ENCODE measurements around the gene ERN1. TPM values are rescaled to one million over a fixed set of nuclear protein-coding genes. Genes with fewer than 3 reads are reported as not detected.

The ERN1 gene
- total RNA-seq, 1 donor from 2014 or later: 12.1 TPM

DNA sequence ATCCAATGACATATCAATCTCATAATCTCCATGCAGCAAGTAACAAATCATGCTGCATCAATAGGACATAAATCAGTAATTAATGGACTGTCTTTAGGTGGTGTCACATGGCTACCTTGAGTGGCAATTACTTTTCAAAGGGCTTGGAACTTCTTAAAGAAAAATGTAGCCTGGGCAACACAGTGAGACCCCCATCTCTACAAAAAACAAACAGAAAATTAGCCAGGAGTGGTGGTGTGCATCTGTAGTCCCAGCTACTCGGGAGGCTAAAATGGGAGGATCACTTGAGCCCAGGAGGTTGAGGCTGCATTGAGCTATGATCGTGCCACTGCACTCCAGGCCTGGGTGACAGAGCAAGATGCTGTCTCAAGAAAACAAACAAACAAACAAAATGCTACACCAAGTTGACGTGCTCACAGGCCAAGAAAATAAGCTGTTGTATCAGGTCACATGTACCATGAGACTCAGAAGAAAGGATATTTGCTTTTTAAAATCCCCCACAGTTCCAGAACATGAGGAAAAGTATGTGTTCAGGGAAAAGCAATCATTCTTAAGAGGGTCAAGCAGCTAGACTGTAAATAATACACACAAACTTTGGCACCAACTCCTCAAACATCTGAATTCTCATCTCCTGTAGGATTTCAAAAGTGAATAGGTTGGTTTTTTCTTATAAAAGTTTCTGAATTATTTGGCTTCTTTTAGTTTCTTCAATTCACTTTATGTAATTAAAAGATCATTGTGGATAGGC, 23.8 kb upstream of the ERN1 start:
- TF ChIP-seq, protein P1, sequence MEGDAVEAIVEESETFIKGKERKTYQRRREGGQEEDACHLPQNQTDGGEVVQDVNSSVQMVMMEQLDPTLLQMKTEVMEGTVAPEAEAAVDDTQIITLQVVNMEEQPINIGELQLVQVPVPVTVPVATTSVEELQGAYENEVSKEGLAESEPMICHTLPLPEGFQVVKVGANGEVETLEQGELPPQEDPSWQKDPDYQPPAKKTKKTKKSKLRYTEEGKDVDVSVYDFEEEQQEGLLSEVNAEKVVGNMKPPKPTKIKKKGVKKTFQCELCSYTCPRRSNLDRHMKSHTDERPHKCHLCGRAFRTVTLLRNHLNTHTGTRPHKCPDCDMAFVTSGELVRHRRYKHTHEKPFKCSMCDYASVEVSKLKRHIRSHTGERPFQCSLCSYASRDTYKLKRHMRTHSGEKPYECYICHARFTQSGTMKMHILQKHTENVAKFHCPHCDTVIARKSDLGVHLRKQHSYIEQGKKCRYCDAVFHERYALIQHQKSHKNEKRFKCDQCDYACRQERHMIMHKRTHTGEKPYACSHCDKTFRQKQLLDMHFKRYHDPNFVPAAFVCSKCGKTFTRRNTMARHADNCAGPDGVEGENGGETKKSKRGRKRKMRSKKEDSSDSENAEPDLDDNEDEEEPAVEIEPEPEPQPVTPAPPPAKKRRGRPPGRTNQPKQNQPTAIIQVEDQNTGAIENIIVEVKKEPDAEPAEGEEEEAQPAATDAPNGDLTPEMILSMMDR (conservative IDR thresholded peaks at IDR 0.05): no peak
- Mint-ChIP-seq H3K27ac (peak overlapping the region; percentile 31), H3K27me3 (no peaks in the 10 kb centered on the region), H3K36me3 (peaks cover 8% of the 10 kb centered on the region), H3K4me3 (no peak overlapping the region), H3K4me1 (ENCODE audit: unreplicated experiment) (peaks cover 27% of the 10 kb centered on the region), H3K9me3 (no peaks in the 10 kb centered on the region)
- no peak for DNase-seq (ENCODE audit: extremely low spot score, unreplicated experiment)

DNA sequence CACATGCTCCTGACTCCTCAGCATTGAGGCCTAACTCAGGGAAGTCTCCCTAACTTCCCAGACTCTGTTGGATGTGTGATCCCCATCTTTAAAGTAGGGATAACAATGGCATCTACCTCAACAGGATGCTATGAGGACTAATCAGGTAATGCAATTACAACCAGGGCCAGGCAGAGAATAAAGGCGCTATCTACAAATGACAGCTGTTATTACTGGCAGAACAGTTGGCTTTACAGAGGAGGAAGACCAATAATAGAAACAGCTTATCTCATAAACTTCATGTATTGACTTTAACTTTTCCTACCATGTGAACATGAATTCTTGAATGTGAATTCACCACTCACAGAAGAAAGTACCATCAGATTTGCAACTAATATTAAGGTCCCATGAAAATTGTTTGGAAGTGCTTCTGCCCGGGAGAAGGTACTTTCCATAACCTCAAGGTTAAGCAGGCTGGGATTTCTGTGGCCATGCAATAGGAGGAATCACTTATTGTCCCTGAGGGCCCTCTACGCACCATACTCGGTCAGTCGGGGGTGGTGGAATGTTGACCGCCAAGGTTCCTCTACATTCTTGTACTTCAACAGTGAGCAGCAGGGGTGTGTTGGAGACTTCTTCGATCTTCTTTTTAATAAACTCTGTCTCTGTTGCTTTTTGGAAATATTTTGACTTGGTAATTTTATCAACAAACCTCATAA, 22.6 kb upstream of the ERN1 start:
- no peak overlapping the region for H3K4me3 Mint-ChIP-seq
- DNase-seq (ENCODE audit: extremely low spot score, unreplicated experiment): no peak
- H3K9me3 Mint-ChIP-seq: no peaks in the 10 kb centered on the region
- H3K27me3 Mint-ChIP-seq: no peaks in the 10 kb centered on the region
- no peak overlapping the region for H3K27ac Mint-ChIP-seq
- peaks cover 31% of the 10 kb centered on the region for H3K4me1 Mint-ChIP-seq (ENCODE audit: unreplicated experiment)
- TF ChIP-seq, protein P1 (conservative IDR thresholded peaks at IDR 0.05): no peak
- H3K36me3 Mint-ChIP-seq: peaks cover 15% of the 10 kb centered on the region

DNA sequence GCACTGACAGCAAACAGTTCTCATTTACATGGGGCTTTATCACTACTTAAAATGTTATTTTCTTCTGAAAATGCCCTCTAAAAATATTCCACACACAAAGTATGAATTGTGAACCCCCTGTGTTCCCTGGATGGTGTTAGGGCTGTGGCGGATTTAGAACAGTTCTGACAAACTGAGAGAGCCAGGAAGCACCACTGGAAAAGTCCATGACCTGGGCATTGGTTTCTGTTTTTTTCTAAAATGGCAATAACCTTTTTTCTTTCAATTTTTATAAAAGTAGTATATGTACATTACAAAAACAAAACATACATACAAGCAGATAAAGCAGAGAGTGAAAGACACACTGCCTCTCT, 21.0 kb upstream of the ERN1 start:
- peaks cover 30% of the 10 kb centered on the region for H3K4me1 Mint-ChIP-seq (ENCODE audit: unreplicated experiment)
- H3K27ac Mint-ChIP-seq: no peak overlapping the region
- no peaks in the 10 kb centered on the region for H3K27me3 Mint-ChIP-seq
- H3K4me3 Mint-ChIP-seq: no peak overlapping the region
- DNase-seq (ENCODE audit: extremely low spot score, unreplicated experiment): no peak
- TF ChIP-seq, protein P1 (conservative IDR thresholded peaks at IDR 0.05): no peak
- H3K36me3 Mint-ChIP-seq: peaks cover 22% of the 10 kb centered on the region
- H3K9me3 Mint-ChIP-seq: no peaks in the 10 kb centered on the region

DNA sequence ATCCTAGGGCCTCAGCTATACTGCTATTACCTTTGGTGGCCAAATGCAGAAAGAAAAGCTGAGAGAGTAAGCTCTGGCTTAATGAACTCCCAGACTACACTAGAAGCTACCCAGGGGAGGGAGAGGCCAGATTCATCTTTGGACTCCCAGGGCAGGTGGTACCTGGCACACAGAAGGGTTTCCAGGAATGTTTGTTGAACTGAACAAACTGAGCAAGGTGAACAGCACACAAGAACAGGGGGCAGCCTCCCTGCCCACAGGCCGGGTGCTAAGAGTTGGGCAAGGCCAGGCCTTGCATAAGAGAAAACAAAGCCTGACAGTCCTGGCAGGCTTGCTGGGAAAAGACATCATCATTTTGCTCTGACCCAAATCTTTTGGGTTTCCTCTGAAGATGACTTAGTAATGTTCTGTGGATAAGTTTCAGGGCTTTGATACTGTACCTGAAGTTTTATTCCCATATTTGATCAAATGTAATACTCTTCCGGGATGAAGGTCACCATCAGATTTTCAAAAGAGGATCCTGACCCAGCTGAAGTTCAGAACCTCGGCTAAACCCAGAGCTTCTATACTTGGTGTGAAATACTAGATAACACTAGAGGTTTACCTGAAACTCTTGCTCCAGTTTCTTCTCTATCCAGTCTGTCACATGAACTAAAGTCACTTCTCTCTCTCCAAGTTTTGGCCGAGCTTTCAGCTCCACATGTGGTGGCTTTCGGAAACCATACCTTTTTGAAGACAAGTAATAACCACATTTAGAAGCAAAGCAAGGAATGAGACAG, 20.5 kb upstream of the ERN1 start:
- peaks cover 22% of the 10 kb centered on the region for H3K36me3 Mint-ChIP-seq
- TF ChIP-seq, protein P1 (conservative IDR thresholded peaks at IDR 0.05): no peak
- no peaks in the 10 kb centered on the region for H3K27me3 Mint-ChIP-seq
- H3K9me3 Mint-ChIP-seq: no peaks in the 10 kb centered on the region
- peaks cover 30% of the 10 kb centered on the region for H3K4me1 Mint-ChIP-seq (ENCODE audit: unreplicated experiment)
- H3K27ac Mint-ChIP-seq: no peak overlapping the region
- H3K4me3 Mint-ChIP-seq: no peak overlapping the region
- DNase-seq (ENCODE audit: extremely low spot score, unreplicated experiment): no peak

DNA sequence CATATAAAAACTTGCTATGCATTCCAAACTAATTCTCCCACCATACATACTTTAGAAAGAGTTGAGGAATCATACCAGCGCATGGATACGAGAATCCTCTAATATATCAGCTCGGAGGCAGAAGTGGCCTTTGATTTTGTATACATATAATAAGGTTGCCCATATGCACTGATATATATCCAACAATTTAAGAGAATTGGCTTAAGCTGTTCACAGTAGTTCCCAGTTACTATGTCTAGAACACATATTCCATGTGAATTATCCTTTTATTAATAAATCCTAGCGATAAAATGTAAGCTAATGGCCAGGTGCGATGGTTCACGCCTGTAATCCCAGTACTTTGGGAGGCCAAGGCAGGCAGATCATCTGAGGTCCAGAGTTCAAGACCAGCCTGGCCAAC, 19.3 kb upstream of the ERN1 start:
- no peaks in the 10 kb centered on the region for H3K9me3 Mint-ChIP-seq
- H3K4me3 Mint-ChIP-seq: no peak overlapping the region
- H3K27me3 Mint-ChIP-seq: no peaks in the 10 kb centered on the region
- peaks cover 24% of the 10 kb centered on the region for H3K4me1 Mint-ChIP-seq (ENCODE audit: unreplicated experiment)
- no peak overlapping the region for H3K27ac Mint-ChIP-seq
- peaks cover 22% of the 10 kb centered on the region for H3K36me3 Mint-ChIP-seq
- no peak for DNase-seq (ENCODE audit: extremely low spot score, unreplicated experiment)
- TF ChIP-seq, protein P1 (conservative IDR thresholded peaks at IDR 0.05): no peak

Data from type B pancreatic cell (in vitro differentiated cells).